HG03558 (cell line): ENCODE results near the gene ZNF141.
"Not testable (repeated sequence)": the region's sequence is repeated elsewhere in the genome, so short reads cannot be mapped to it uniquely, and the experiment has no call there.

Experiments used
- ATAC-seq: cut with Tn5 transposase; IDR thresholded peaks from one replicate; pipeline ENCODE4 v1.9.1; 2021; ENCODE audit warnings: moderate number of reproducible peaks; ENCODE audit not compliant: unreplicated experiment; ENCODE audit errors: extremely low read depth

The ZNF141 gene

GRCh38 chr4:337143-337931 lies at the start of gene ZNF141:
Gene ZNF141, plus strand, starts transcription at chr4:337814. Its CDS starts 170 bp downstream, at chr4:337984.
- peak; percentile 91 for ATAC-seq

GRCh38 chr4:288891-289290 lies 48.7 kb upstream of the ZNF141 start:
- no peak for ATAC-seq

- no peak for ATAC-seq
Measured at GRCh38 chr4:294732-295131, 42.9 kb upstream of the ZNF141 start.

- no peak for ATAC-seq
Measured at GRCh38 chr4:302381-302780, 35.2 kb upstream of the ZNF141 start.

- ATAC-seq, result not testable (repeated sequence)
Measured at GRCh38 chr4:304516-304915, 33.1 kb upstream of the ZNF141 start.

GRCh38 chr4:304969-305680 lies 32.5 kb upstream of the ZNF141 start, which contains the start of gene ZNF732:
Gene ZNF732, minus strand, starts transcription at chr4:305474. Its CDS starts 164 bp downstream, at chr4:305310.
- no peak for ATAC-seq

GRCh38 chr4:306551-306961 lies 31.1 kb upstream of the ZNF141 start:
- peak; percentile 65 for ATAC-seq

- ATAC-seq, result no peak
Measured at GRCh38 chr4:309807-310206, 27.8 kb upstream of the ZNF141 start.

- ATAC-seq, result no peak
Measured at GRCh38 chr4:314296-314903, 23.2 kb upstream of the ZNF141 start.

GRCh38 chr4:328729-329128 lies 8.9 kb upstream of the ZNF141 start:
- no peak for ATAC-seq

- ATAC-seq, result no peak
Measured at GRCh38 chr4:335515-335914, 2.1 kb upstream of the ZNF141 start.

GRCh38 chr4:336099-336892 lies 1.3 kb upstream of the ZNF141 start:
- ATAC-seq, result no peak

GRCh38 chr4:336893-337142 lies 796 bp upstream of the ZNF141 start:
- no peak for ATAC-seq

- ATAC-seq, result peak; percentile 4
Measured at GRCh38 chr4:337932-338758, 531 bp downstream of the ZNF141 start.

- ATAC-seq, result no peak
Measured at GRCh38 chr4:338759-339097, 1.1 kb downstream of the ZNF141 start.

GRCh38 chr4:340011-340410 lies 2.4 kb downstream of the ZNF141 start:
- ATAC-seq, result no peak

GRCh38 chr4:373062-373839 lies 35.6 kb downstream of the ZNF141 start:
- no peak for ATAC-seq

GRCh38 chr4:374298-375160 lies 36.9 kb downstream of the ZNF141 start:
- no peak for ATAC-seq
